HG03045 (cell line): ENCODE results near the gene GLI1.
A peak's percentile ranks its signal among the peaks of the same experiment; 100 is the strongest.
"Not testable (repeated sequence)": the region's sequence is repeated elsewhere in the genome, so short reads cannot be mapped to it uniquely, and the experiment has no call there.

Experiments
- ATAC-seq: cut with Tn5 transposase; IDR thresholded peaks from one replicate; pipeline ENCODE4 v1.9.1; 2021; ENCODE audit warnings: mild to moderate bottlenecking, moderate library complexity; ENCODE audit not compliant: unreplicated experiment

The GLI1 gene

DNA sequence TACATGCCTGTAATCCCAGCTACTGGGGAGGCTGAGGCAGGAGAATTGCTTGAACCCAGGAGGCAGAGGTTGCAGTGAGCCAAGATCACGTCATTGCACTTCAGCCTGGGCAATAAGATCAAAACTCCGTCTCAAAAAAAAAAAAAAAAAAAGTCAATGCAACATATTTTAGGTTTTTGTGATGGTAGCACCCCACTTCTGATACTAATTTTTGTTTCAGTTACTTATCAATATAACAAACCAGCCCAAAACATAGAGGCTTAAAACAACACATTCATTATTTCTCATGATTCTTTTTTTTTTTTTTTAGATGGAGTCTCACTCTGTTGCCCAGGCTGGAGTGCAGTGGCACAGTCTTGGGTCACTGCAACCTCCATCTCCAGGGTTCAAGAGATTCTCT lies 18.2 kb upstream of the GLI1 start:
- not testable (repeated sequence) for ATAC-seq

DNA sequence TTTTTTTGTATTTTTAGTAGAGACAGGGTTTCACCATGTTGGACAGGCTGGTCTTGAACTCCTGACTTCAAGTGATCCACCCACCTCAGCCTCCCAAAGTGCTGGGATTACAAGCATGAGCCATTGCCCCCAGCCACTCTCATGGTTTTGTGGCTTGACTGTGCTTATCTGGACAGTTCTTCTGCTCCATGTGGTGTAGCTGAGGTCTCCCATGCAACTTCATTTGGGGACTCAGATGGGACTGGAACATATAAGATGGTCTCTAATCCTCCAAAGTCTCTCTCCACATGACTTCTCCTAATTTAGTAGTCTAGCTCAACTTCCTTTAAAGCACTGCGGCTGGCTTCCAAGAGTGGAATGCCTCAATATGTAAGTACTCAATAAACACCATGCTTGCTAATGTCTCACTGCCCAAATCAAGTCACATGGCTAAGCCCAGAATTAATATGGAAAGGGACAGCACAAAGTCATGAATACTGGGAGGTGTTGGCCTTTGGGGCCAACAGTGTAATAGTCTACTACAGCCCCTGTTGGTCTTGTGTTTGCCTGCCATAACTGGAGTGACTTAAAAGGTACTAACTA lies 17.6 kb upstream of the GLI1 start:
- ATAC-seq: no peak

DNA sequence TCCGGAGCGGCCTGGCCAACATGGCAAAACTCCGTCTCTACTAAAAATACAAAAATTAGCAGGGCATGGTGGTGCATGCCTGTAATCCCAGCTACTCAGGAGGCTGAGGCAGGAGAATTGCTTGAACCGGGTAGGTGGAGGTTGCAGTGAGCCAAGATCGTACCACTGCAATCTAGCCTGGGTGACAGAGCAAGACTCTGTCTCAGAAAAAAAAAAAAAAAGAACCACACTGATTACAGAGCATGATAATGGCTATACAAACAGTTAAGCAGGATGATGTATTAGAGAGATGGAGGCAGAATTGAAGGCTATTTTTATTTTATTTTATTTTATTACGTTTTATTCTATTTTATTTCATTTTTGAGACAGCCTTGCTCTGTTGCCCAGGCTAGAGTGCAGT lies 15.2 kb upstream of the GLI1 start:
- not testable (repeated sequence) for ATAC-seq

DNA sequence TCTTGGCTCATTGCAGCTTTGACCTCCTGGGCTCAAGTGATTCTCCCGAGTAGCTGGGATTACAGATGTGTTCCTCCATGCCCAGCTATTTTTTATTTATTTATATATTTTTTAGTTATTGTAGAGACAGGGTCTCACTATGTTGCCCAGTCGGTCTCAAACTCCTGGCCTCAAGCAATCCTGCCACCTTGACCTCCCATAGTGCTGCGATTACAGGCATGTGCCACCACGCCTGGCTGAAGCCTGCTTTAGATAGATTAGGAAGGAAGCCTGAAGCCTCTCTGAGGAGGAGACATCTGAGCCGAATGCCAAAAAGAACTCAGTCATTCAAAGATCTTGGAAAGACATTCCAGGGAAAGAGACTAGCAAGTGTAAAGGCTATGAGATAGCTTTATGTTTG lies 14.8 kb upstream of the GLI1 start:
- ATAC-seq: no peak

DNA sequence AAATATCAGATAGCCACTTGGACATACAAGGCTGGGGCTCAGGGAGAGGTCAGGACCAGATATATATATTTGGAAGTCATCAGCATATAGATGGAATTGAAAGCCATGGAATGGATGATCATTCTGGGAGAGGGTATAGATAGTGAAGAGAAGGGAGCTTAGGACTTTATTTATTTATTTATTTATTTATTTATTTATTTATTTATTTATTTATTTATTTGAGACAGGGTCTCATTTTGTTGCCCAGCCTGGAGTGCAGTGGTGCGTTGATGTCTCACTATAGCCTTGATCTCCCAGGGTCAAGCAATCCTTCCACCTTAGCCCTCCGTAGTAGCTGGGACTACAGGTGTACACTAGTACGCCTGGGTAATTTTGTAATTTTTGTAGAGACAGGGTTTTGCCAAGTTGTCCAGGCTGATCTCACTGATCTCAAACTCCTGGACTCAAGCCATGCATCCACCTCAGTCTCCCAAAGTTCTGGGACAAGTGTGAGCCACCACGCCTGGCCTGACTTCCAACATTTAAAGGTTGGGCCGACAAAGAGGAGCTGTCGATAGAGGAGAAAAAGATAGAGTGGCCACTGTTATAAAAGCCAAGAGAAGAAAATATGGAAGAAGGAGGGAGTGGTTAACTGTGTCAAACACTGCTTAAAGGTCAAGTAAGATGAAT lies 13.2 kb upstream of the GLI1 start:
- ATAC-seq: no peak

DNA sequence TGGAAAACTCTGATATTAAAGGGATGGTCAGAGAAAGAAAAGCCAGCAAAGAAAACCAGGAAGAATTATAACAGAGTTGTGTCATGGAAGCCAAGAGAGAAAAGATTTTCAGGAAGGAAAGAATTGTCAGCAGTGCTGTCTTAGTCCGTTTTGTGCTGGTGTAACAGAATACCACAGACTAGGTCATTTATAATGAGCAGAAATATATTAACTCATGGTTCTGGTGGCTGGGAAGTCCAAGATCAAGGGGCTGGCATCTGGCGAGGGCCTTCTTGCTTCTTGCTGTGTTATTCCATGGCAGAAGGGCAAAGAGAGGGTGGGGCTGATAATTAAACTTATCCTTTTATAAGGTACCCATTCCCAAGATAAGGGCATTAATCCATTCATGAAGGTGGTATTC lies 10.9 kb upstream of the GLI1 start:
- ATAC-seq: no peak

DNA sequence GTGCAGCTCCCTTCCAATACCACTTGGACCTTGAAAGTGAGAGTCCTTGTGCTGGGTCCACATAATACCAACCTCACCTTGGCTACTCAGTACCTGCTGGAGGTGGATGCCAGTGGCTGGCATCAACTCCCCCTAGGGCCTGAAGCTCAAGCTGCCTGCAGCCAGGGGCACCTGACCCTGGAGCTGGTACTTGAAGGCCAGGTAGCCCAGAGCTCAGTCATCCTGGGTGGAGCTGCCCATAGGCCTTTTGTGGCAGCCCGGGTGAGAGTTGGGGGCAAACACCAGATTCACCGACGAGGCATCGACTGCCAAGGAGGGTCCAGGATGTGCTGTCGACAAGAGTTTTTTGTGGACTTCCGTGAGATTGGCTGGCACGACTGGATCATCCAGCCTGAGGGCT lies 10.2 kb upstream of the GLI1 start:
- ATAC-seq: no peak

DNA sequence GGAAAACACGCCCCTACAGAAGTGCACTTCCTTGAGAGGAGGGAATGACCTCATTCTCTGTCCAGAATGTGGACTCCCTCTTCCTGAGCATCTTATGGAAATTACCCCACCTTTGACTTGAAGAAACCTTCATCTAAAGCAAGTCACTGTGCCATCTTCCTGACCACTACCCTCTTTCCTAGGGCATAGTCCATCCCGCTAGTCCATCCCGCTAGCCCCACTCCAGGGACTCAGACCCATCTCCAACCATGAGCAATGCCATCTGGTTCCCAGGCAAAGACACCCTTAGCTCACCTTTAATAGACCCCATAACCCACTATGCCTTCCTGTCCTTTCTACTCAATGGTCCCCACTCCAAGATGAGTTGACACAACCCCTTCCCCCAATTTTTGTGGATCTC lies 9.5 kb upstream of the GLI1 start:
- ATAC-seq: no peak

DNA sequence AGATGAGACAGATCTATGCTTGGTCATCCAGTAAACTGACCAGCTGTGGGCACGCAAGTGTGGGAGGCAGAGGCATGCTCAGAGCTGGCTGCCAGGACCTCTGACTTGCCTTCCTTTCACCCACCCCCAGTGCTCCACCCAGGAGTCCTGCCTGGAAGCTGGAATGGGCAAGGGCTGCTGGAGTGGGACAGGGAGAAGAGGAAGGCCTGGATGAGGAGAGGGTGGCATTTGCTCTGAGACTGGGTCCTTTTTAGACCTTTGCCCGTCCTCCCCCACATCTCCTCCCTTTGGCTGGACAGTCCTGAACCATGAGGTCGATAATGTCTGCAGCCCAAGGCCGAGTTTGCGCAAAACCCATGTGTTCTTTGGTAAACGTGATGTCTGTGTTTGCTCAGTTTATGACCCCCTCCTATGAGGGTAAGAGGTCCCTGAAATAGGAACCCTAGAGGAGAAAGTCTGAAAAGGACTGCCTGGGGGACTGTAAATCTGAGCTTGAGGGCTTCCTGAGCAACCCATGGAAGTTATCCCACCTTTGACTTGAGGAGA lies 8.3 kb upstream of the GLI1 start:
- ATAC-seq: no peak

DNA sequence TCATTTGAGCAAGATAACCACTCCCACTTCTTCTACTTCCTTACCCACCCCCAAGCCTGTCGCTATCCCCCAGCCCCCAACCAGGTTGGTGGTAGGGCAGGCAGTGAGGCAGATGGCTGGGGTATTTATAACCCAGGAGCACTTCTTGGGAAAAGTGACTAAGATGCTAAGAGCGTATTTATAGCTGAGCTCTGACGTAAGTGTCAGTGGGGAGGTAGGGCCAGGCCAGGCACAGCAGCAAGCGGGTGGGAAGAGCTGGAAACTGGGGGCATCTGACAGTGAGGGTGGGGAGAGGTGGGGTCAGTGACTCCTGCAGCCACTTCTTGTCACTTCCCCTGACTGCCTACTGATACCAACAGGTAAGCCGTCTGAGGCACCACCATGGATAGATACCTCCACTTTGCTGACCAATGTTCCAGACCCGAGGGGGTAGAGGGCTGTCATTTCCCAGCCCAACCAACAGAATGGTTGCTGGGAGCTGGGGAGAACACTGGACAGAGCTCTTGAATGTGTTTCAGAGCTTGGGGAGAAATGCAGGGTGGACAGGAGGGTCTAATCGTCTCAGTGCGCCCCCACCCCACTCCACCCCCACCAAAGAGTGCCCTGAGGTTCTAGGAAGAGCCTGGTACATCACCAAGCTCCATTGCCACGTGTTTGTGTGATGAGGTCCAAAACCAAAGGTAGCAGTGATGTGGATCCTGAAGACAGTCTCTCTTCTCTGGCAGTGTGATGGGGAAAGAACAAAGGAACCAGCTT lies 7.2 kb upstream of the GLI1 start:
- ATAC-seq: no peak

DNA sequence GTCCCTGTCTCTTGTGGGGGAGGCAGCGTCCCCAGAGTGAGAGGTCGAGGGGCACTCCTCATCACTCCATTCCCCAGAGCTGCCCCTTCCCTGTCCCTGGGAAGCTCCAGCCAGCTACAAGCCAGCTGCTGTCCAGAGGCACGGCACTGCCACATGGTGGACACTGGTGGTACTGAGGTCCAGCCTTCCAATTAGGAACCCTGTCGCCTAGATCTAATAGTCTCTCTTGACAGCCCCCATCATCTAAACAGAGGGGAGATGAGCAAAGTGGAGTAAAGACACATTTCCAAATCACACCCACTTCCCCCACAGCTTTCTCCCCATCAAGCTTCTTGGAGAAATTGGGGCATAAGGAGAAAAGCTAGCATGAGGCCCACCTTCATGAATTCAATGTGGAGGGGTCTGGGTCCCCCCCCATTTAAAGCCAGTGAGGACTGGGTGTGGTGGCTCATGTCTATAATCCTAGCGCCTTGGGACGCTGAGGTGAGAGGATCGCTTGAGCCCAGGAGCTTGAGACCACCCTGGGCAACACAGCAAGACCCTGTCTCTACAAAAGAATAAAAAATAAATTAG lies 6.6 kb upstream of the GLI1 start:
- no peak for ATAC-seq

DNA sequence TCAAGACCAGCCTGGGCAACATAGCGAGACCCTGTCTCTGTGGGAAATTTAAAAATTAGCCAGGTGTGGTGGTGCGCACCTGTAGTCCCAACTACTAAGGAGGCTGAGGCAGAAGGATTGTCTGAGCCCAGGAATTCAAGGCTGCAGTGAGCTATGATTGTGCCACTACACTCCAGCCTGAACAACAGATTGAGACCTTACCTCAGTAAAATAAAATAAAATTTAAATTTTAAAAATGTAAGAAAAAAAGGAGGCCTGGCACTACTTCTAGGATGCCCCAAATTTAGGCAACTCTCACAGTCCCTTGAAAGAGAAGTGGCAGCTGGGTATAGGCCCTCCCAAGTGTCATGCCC lies 5.4 kb upstream of the GLI1 start:
- no peak for ATAC-seq

DNA sequence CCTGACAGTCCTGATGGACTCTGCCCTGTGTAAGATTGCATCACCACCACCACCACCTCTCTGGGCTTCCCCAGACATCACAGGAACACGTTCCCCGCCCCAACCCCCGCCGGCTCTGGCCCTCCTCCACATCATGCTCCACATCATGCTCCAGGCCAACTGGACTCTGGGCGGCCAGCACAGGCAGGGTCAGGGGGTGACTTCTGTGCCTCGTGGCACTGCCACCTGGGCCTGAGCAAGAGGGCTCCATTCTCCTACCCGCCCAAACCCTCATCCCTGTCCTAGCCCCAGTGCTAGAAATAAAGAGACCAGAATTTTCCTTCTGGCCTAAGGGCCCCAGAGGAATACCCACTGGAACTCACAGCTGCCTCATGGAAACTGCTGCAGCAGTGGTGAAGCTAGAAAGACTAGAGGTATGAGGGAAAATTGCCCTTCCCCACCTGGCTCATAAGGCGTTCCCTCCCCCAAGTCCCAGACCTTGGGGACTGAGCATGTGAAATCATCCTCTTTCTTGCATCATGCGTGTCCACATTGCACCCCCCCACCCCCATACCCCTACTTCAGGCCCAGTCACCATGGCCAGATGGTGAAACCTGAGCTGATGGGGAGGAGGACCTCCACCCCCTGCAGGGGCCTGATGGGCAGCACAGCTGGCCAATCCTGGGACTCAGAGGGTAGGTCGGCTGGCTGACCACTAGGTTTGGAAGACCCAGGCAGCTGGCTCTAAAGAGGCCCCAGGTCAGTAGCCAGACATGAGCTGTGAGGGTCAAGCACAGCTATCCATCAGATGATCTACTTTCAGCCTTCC lies 4.8 kb upstream of the GLI1 start, which contains the start of gene INHBE:
INHBE (plus strand) TSS at position 742 of the 808 bp plus-strand sequence. CDS start 230 bp downstream, outside the sequence.
- ATAC-seq: no peak

DNA sequence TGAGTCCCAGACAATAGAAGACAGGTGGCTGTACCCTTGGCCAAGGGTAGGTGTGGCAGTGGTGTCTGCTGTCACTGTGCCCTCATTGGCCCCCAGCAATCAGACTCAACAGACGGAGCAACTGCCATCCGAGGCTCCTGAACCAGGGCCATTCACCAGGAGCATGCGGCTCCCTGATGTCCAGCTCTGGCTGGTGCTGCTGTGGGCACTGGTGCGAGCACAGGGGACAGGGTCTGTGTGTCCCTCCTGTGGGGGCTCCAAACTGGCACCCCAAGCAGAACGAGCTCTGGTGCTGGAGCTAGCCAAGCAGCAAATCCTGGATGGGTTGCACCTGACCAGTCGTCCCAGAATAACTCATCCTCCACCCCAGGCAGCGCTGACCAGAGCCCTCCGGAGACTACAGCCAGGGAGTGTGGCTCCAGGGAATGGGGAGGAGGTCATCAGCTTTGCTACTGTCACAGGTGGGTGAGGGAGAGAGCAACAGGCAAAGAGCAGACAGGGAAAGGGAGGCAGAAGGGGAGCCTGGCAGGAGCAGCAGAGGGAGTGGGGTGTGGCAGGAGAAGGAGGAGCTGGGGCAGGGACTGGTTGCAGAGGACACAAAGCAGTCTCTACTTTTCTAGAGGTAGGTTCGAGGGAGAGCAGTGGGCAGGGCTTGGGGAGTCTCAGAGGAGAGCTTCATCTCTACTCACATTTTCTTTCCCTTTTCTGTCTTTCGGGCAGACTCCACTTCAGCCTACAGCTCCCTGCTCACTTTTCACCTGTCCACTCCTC lies 4.0 kb upstream of the GLI1 start:
- ATAC-seq: no peak

DNA sequence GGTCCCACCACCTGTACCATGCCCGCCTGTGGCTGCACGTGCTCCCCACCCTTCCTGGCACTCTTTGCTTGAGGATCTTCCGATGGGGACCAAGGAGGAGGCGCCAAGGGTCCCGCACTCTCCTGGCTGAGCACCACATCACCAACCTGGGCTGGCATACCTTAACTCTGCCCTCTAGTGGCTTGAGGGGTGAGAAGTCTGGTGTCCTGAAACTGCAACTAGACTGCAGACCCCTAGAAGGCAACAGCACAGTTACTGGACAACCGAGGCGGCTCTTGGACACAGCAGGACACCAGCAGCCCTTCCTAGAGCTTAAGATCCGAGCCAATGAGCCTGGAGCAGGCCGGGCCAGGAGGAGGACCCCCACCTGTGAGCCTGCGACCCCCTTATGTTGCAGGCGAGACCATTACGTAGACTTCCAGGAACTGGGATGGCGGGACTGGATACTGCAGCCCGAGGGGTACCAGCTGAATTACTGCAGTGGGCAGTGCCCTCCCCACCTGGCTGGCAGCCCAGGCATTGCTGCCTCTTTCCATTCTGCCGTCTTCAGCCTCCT lies 3.4 kb upstream of the GLI1 start:
- no peak for ATAC-seq

DNA sequence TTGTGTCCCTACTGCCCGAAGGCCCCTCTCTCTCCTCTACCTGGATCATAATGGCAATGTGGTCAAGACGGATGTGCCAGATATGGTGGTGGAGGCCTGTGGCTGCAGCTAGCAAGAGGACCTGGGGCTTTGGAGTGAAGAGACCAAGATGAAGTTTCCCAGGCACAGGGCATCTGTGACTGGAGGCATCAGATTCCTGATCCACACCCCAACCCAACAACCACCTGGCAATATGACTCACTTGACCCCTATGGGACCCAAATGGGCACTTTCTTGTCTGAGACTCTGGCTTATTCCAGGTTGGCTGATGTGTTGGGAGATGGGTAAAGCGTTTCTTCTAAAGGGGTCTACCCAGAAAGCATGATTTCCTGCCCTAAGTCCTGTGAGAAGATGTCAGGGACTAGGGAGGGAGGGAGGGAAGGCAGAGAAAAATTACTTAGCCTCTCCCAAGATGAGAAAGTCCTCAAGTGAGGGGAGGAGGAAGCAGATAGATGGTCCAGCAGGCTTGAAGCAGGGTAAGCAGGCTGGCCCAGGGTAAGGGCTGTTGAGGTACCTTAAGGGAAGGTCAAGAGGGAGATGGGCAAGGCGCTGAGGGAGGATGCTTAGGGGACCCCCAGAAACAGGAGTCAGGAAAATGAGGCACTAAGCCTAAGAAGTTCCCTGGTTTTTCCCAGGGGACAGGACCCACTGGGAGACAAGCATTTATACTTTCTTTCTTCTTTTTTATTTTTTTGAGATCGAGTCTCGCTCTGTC lies 2.7 kb upstream of the GLI1 start:
- ATAC-seq: no peak

DNA sequence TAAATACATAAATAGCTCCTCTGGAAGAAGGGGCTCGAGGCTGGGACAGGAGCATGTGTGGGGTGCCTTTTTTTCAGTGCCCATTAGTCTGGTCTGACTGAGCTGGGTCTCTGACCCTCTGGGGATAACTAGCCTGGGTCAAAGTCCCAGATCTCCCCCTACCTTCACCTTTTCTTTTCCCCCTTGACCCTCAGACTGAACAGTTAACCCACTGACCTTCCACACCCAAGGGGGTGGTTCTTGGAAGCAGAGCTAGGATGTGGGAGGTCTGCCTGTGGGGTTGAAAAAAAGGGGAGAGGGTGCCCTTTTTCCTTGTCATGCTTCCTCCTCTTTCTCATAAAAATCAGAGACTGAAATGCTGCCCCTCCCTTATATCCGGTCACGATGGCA lies 925 bp upstream of the GLI1 start:
- no peak for ATAC-seq

DNA sequence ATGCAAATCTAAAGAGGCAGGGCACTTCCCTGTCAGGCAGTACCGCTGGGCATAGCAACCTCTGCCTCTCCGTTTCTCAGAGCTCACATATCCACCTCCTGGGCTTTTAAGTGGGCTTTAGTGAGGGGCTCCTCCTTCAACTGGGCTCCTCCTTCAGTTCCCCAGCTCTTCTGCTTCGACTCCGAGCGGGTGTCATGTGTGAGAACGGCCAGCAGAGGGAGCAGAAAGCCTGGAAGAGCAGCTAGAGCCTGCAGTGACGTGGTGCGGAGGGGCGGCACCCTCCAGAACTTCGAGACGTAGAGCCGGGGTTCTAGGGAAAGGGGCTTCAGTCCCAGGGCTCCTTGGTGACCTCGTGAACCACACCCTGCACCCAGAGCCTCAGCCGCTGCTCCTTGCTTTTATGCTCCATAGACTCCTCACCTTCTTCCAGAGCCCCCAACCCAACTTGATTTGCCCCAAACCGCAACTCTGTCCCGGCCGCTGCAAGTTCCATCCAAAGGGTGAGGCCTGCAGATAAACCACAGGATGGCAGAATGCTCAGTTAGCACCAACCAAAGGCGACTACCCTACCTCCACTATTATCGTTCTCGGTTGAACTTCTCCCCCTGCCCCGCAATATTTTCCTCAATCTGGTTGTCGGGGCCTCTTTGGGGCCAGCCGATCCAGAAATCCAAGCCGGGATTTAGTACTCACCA lies 383 bp upstream of the GLI1 start:
- peak; percentile 50 for ATAC-seq

DNA sequence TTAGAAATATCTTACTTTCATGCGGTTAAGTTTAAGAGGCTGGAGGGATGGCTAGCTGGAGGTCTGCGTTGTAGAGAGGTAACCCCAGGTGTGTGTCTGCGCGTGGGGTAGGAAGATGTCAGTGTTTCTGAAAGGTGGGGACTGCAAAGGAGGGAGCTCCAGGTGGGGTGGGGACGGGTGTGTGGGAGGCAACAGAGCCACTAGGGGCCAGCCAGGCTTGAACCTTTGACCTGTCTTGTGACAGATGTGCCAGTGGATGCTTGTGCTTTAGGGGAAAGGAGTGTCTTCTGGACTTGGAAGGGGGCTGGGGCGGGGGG lies 841 bp downstream of the GLI1 start:
- no peak for ATAC-seq
